Iris pigment epithelial cell (primary cell): Measurements from ENCODE around the gene PROS1.
A peak's percentile ranks its signal among the peaks of the same experiment; 100 is the strongest.
"Not testable (repeated sequence)": the region's sequence is repeated elsewhere in the genome, so short reads cannot be mapped to it uniquely, and the experiment has no call there.

ENCODE experiments used
- DNase-seq: peaks from one replicate; pipeline ENCODE4 v3.0.0-alpha.2; 2011; ENCODE audit warnings: low read depth

PROS1 gene

DNA sequence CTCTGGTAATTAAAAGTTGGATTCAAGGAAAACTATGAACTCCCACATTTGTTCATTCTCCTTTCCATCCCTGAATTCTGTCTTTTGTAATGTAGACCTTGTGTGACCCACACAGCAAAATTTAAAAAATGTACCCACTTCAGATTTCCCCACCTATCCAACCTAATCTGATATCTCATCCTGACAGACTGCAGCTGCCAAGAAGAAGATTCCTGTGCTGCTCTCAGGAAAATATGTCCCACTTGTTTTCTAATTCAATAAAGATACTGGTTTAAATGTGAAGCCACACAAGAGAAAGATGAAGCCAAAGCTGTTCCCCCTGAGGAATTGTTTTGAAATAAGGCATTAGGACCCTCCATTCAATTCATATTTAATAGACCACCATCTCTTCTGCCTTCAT, 100.3 kb downstream of the PROS1 start:
- not testable (repeated sequence) for DNase-seq

- no peak for DNase-seq
Measured at GRCh38 chr3:93867425-93867824, 106.3 kb downstream of the PROS1 start.

- DNase-seq = no peak
Measured at GRCh38 chr3:93861017-93861416, 112.7 kb downstream of the PROS1 start.

GRCh38 chr3:93855401-93855800, 118.3 kb downstream of the PROS1 start:
- no peak for DNase-seq

GRCh38 chr3:93852228-93852627, 121.5 kb downstream of the PROS1 start:
- not testable (repeated sequence) for DNase-seq

DNA sequence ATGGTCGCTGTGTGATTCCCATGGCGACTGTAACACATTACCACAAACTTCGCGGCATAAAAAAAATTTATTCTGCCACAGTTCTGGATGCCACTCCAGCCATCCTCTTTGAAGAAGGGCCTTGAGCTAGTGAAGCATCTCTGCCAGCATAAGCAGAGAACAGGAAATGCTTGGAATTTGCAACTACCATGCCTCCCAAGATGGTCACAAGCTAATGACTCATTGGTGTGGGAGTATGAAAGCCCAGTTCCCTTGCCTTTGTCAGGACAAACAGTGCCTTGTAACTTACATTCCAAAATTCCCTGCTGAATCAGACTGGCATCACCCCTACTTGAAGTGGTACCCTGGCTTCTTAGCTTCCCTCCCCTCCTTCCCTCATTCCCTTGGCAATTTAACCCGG, 129.7 kb downstream of the PROS1 start:
- peak; percentile 84 for DNase-seq

DNA sequence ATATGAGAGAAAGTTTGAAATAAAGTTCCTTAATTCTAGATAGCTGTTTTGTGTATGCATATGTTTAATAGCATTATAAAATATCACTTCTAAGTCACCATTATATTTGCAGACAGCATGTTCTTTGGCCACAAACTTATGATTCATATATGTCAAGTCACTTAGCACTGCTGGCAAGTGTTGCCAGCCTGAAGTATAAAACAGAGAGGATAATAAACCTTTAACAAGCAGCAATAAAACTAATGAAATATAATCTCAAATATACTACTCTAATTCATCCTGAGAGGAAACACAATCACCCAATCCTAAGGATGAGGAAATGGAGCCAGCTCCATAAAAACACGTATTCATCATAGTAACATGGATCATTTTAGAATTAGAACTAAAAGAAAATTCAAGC, 134.5 kb downstream of the PROS1 start:
- DNase-seq = not testable (repeated sequence)
